ENCODE results near the gene SPRY1. TPM values are rescaled to one million over a fixed set of nuclear protein-coding genes. Genes with fewer than 3 reads are reported as not detected.

SPRY1 gene
- total RNA-seq, 2 donors from 2014 or later, result 9.1 to 18.5 TPM

DNA sequence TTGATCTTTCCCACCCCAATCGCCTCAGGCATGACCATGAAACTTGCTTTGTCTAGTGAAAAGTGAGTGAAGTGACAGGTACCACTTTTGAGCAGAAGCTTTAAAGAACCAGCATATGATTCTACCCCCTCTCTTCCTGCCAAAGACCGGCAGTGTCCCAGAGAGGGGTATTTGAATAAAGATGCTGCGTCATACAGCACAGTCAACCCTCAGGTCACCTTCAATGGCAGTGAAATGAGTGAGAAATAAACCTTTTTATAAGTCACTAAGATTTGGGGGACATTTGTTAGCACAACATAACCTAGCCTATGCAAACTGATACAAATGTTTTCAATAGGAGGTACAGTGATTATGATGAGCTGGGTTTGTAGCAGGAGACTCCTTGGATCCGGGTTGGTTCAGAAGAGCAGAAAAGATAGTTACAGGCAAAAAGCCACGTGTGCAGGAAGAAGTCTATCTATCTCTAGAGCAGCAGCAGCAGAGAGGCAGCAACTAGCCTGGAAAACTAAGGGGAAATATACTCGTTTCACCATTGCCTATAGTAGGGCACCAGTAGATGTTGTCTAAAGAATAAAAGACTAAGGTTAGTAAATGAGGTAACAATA is 30.3 kb upstream of the SPRY1 start:
- Mint-ChIP-seq H3K4me1 (peaks cover 12% of the 10 kb centered on the region), H3K4me3 (no peak overlapping the region)
- 86 to 93% methylated on average over 3 to 6 of the region's 6 CpGs for WGBS, 2 experiments (ENCODE audit: insufficient coverage in 1 of 2, insufficient read length in 1 of 2)

DNA sequence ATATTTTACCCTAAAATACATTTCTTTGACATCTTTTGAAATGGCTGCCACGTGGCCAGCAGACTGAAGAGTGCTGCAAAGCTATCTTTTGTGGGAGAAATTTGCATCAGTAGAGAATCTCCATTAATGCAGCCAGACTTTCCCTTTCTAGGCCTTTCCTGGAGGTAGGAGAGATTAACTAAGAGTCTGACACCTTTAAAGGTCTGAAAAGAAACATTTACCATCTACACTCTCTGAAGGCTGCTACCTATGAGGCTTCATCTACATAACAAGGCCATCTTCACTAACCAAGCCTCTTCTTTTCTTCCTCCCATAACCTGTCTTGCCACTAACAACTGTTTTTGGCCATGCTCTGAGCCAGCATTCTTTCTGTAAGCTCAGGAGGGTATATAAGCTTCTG is 17.8 kb upstream of the SPRY1 start:
- no peaks in the 10 kb centered on the region for H3K4me1 ChIP-seq (ENCODE audit: control insufficient read depth, insufficient read depth, low read length)
- H3K4me1 Mint-ChIP-seq, result peaks cover 25% of the 10 kb centered on the region
- H3K4me3 ChIP-seq (ENCODE audit: low read length), result no peak overlapping the region
- peaks cover 7% of the 10 kb centered on the region for H3K9me3 Mint-ChIP-seq
- H3K36me3 ChIP-seq (ENCODE audit: control insufficient read depth, insufficient read depth, low read length), result no peaks in the 10 kb centered on the region
- no peaks in the 10 kb centered on the region for H3K27me3 ChIP-seq (ENCODE audit: control insufficient read depth, insufficient read depth, low read length, poor library complexity, severe bottlenecking)
- H3K27ac ChIP-seq (ENCODE audit: low read depth, low read length), result no peak overlapping the region
- 13% methylated on average over 1 of the region's 1 CpG; no CpG with 5 or more reads in 1 of the 2 experiments for WGBS, 2 experiments (ENCODE audit: insufficient coverage in 1 of 2, insufficient read length in 1 of 2)
- TF ChIP-seq, protein P1, sequence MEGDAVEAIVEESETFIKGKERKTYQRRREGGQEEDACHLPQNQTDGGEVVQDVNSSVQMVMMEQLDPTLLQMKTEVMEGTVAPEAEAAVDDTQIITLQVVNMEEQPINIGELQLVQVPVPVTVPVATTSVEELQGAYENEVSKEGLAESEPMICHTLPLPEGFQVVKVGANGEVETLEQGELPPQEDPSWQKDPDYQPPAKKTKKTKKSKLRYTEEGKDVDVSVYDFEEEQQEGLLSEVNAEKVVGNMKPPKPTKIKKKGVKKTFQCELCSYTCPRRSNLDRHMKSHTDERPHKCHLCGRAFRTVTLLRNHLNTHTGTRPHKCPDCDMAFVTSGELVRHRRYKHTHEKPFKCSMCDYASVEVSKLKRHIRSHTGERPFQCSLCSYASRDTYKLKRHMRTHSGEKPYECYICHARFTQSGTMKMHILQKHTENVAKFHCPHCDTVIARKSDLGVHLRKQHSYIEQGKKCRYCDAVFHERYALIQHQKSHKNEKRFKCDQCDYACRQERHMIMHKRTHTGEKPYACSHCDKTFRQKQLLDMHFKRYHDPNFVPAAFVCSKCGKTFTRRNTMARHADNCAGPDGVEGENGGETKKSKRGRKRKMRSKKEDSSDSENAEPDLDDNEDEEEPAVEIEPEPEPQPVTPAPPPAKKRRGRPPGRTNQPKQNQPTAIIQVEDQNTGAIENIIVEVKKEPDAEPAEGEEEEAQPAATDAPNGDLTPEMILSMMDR (conservative IDR thresholded peaks at IDR 0.05), result no peak
- DNase-seq, result peak; percentile 69
- H3K4me3 Mint-ChIP-seq, result no peak overlapping the region
- H3K36me3 Mint-ChIP-seq (ENCODE audit: low read depth), result no peaks in the 10 kb centered on the region
- H3K27ac Mint-ChIP-seq, result peak overlapping the region; percentile 41
- H3K9me3 ChIP-seq (ENCODE audit: control insufficient read depth, low read length), result peaks cover under 1% of the 10 kb centered on the region
- no peaks in the 10 kb centered on the region for H3K27me3 Mint-ChIP-seq (ENCODE audit: insufficient read depth)
- H3K9ac ChIP-seq (ENCODE audit: extremely low read depth, low read length, poor library complexity, severe bottlenecking), result no peak overlapping the region

More for the DNA sequence above, 30.3 kb upstream of the SPRY1 start:
- no peak overlapping the region for H3K9ac ChIP-seq (ENCODE audit: extremely low read depth, low read length, poor library complexity, severe bottlenecking)
- no peaks in the 10 kb centered on the region for H3K4me1 ChIP-seq (ENCODE audit: control insufficient read depth, insufficient read depth, low read length)
- no peak overlapping the region for H3K27ac ChIP-seq (ENCODE audit: low read depth, low read length)
- no peak overlapping the region for H3K4me3 ChIP-seq (ENCODE audit: low read length)
- H3K36me3 Mint-ChIP-seq (ENCODE audit: low read depth), result no peaks in the 10 kb centered on the region
- H3K27ac Mint-ChIP-seq, result no peak overlapping the region
- TF ChIP-seq, protein P1 (conservative IDR thresholded peaks at IDR 0.05), result no peak
- no peaks in the 10 kb centered on the region for H3K27me3 Mint-ChIP-seq (ENCODE audit: insufficient read depth)
- no peaks in the 10 kb centered on the region for H3K9me3 ChIP-seq (ENCODE audit: control insufficient read depth, low read length)
- DNase-seq, result no peak
- no peaks in the 10 kb centered on the region for H3K36me3 ChIP-seq (ENCODE audit: control insufficient read depth, insufficient read depth, low read length)
- no peaks in the 10 kb centered on the region for H3K27me3 ChIP-seq (ENCODE audit: control insufficient read depth, insufficient read depth, low read length, poor library complexity, severe bottlenecking)
- peaks cover 4% of the 10 kb centered on the region for H3K9me3 Mint-ChIP-seq

DNA sequence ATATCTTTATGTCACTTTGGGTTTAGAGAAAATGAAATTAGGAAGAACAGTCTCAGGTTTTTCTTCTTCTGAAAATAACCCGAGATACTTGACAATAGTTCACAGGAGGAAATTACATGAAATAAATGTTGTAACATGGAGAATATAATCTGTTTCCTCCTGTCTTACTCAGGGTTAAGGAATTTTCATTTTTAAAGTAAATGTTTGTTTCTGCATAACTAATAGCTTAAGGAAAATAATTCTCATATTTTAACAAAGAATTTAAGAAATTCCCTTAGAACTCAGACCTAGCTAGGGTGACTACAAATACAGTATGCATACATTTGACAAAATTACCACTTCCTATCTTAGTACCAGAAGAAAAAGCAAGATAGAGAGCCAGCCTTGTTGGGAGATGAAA is 17.2 kb upstream of the SPRY1 start:
- Histone ChIP-seq H3K9ac (ENCODE audit: extremely low read depth, low read length, poor library complexity, severe bottlenecking) (no peak overlapping the region), H3K9me3 (ENCODE audit: control insufficient read depth, low read length) (no peaks in the 10 kb centered on the region), H3K27ac (ENCODE audit: low read depth, low read length) (no peak overlapping the region), H3K4me3 (ENCODE audit: low read length) (no peak overlapping the region), H3K4me1 (ENCODE audit: control insufficient read depth, insufficient read depth, low read length) (no peaks in the 10 kb centered on the region), H3K27me3 (ENCODE audit: control insufficient read depth, insufficient read depth, low read length, poor library complexity, severe bottlenecking) (no peaks in the 10 kb centered on the region), H3K36me3 (ENCODE audit: control insufficient read depth, insufficient read depth, low read length) (no peaks in the 10 kb centered on the region)
- no peaks in the 10 kb centered on the region for H3K27me3 Mint-ChIP-seq (ENCODE audit: insufficient read depth)
- TF ChIP-seq, protein P1 (conservative IDR thresholded peaks at IDR 0.05), result no peak
- H3K9me3 Mint-ChIP-seq, result peaks cover 5% of the 10 kb centered on the region
- H3K27ac Mint-ChIP-seq, result peak overlapping the region; percentile 70
- H3K4me1 Mint-ChIP-seq, result peaks cover 25% of the 10 kb centered on the region
- no peak overlapping the region for H3K4me3 Mint-ChIP-seq
- WGBS, 2 experiments (ENCODE audit: insufficient coverage in 1 of 2, insufficient read length in 1 of 2), result 53% methylated on average over 1 of the region's 1 CpG; no CpG with 5 or more reads in 1 of the 2 experiments
- no peak for DNase-seq
- no peaks in the 10 kb centered on the region for H3K36me3 Mint-ChIP-seq (ENCODE audit: low read depth)

Data from endodermal cell (in vitro differentiated cells).